ENCODE data around the gene ZBTB4.

DNA sequence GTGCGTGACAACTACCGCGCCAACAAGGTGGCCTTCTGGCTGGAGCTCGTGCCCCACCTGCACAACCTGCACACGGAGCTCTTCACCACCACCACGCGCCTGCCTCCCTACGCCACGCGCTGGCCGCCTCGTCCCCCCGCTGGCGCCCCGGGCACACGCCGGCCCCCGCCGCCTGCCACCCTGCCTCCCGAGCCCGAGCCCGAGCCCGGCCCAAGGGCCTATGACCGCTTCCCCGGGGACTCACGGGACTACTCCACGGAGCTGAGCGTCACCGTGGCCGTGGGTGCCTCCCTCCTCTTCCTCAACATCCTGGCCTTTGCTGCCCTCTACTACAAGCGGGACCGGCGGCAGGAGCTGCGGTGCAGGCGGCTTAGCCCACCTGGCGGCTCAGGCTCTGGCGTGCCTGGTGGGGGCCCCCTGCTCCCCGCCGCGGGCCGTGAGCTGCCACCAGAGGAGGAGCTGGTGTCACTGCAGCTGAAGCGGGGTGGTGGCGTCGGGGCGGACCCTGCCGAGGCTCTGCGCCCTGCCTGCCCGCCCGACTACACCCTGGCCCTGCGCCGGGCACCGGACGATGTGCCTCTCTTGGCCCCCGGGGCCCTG, 62.3 kb downstream of the ZBTB4 start:
- no peak for TF ChIP-seq POLR2A (IDR thresholded peaks at IDR 0.05)
- TF ChIP-seq, protein P1, sequence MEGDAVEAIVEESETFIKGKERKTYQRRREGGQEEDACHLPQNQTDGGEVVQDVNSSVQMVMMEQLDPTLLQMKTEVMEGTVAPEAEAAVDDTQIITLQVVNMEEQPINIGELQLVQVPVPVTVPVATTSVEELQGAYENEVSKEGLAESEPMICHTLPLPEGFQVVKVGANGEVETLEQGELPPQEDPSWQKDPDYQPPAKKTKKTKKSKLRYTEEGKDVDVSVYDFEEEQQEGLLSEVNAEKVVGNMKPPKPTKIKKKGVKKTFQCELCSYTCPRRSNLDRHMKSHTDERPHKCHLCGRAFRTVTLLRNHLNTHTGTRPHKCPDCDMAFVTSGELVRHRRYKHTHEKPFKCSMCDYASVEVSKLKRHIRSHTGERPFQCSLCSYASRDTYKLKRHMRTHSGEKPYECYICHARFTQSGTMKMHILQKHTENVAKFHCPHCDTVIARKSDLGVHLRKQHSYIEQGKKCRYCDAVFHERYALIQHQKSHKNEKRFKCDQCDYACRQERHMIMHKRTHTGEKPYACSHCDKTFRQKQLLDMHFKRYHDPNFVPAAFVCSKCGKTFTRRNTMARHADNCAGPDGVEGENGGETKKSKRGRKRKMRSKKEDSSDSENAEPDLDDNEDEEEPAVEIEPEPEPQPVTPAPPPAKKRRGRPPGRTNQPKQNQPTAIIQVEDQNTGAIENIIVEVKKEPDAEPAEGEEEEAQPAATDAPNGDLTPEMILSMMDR (IDR thresholded peaks at IDR 0.05), result no peak
- no peak for TF ChIP-seq POLR2AphosphoS5 (IDR thresholded peaks at IDR 0.05)
- no peak for TF ChIP-seq EP300 (IDR thresholded peaks at IDR 0.05)

All from stomach (tissue), 4 donors.